Liver (tissue), 3 donors: Measurements from ENCODE around the gene FZD1.

Experiments used
- ATF3 ChIP-seq: IDR thresholded peaks from 2 replicates; pipeline ENCODE4 v1.6.1; 2016; ENCODE audit warnings: antibody characterized with exemption
- CTCF ChIP-seq: fragments of 150-350 bp; IDR thresholded peaks from 2 replicates; pipeline ENCODE4 v1.5.1; 2017; ENCODE audit warnings: improper control_type of control experiment, low read depth, low read length; ENCODE audit not compliant: missing input control
- GABPA ChIP-seq, 2 donors: IDR thresholded peaks in 1 of 2; conservative IDR thresholded peaks in 1 of 2; 2 replicates each; pipeline ENCODE4 v1.6.1; 2016; ENCODE audit warnings: antibody characterized with exemption in 2 of 2, mild to moderate bottlenecking in 1 of 2, moderate library complexity in 1 of 2
- HNF4G ChIP-seq: IDR thresholded peaks from 2 replicates; pipeline ENCODE4 v1.6.1; 2016; ENCODE audit warnings: antibody characterized with exemption
- MAX ChIP-seq: IDR thresholded peaks from 2 replicates; pipeline ENCODE4 v1.6.1; 2016; ENCODE audit warnings: antibody characterized with exemption
- RAD21 ChIP-seq, 2 donors: IDR thresholded peaks; 2 replicates each; pipeline ENCODE4 v1.6.1; 2016; ENCODE audit warnings: antibody characterized with exemption in 2 of 2, mild to moderate bottlenecking in 2 of 2
- SP1 ChIP-seq: IDR thresholded peaks from 2 replicates; pipeline ENCODE4 v1.6.1; 2018; ENCODE audit warnings: antibody characterized with exemption, mild to moderate bottlenecking
- YY1 ChIP-seq: IDR thresholded peaks from 2 replicates; pipeline ENCODE4 v1.6.1; 2016; ENCODE audit warnings: antibody characterized with exemption, mild to moderate bottlenecking
- ZBTB33 ChIP-seq: IDR thresholded peaks from 2 replicates; pipeline ENCODE4 v1.6.1; 2016; ENCODE audit warnings: antibody characterized with exemption
- TF ChIP-seq, protein P1 (sequence below): IDR thresholded peaks from 2 replicates; pipeline ENCODE4 v1.6.1; 2016; ENCODE audit warnings: antibody characterized with exemption, mild to moderate bottlenecking
- donor health status: healthy.
- donor health status: healthy.

GRCh38 chr7:91280185-91280584 is 16.0 kb downstream of the FZD1 start:
- TF ChIP-seq CTCF (no peak), GABPA (IDR thresholded peaks at IDR 0.05 in 1 of 2, conservative IDR thresholded peaks at IDR 0.05 in 1 of 2) (no peak), ZBTB33 (no peak), MAX (no peak), ATF3 (no peak), YY1 (no peak), SP1 (no peak), RAD21 (IDR thresholded peaks at IDR 0.05) (no peak), HNF4G (no peak)
- TF ChIP-seq, protein P1, sequence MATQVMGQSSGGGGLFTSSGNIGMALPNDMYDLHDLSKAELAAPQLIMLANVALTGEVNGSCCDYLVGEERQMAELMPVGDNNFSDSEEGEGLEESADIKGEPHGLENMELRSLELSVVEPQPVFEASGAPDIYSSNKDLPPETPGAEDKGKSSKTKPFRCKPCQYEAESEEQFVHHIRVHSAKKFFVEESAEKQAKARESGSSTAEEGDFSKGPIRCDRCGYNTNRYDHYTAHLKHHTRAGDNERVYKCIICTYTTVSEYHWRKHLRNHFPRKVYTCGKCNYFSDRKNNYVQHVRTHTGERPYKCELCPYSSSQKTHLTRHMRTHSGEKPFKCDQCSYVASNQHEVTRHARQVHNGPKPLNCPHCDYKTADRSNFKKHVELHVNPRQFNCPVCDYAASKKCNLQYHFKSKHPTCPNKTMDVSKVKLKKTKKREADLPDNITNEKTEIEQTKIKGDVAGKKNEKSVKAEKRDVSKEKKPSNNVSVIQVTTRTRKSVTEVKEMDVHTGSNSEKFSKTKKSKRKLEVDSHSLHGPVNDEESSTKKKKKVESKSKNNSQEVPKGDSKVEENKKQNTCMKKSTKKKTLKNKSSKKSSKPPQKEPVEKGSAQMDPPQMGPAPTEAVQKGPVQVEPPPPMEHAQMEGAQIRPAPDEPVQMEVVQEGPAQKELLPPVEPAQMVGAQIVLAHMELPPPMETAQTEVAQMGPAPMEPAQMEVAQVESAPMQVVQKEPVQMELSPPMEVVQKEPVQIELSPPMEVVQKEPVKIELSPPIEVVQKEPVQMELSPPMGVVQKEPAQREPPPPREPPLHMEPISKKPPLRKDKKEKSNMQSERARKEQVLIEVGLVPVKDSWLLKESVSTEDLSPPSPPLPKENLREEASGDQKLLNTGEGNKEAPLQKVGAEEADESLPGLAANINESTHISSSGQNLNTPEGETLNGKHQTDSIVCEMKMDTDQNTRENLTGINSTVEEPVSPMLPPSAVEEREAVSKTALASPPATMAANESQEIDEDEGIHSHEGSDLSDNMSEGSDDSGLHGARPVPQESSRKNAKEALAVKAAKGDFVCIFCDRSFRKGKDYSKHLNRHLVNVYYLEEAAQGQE: no peak
